ENCODE measurements around the gene ATP12A.
"Not testable (repeated sequence)": the region's sequence is repeated elsewhere in the genome, so short reads cannot be mapped to it uniquely, and the experiment has no call there.

ATP12A gene

DNA sequence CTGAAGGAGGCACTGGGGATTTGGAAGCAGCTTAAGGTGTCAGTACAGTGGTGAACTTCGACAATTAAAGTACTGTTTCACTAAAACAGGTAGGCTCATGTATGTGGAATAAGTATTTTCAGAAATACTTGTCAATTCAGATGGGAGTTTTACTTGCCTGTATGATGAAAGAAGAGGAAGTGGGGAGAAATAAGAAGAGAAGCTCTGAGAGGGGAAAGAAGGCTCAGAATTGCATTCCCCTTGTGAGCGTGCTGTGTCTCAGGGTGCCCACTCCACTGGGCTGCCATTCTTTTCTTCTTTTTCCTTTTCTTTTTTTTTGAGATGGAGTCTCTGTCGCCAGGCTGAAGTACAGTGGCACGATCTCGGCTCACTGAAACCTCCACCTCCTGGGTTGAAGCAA lies 45.2 kb downstream of the ATP12A start:
- no peak overlapping the region for H3K4me3 ChIP-seq (ENCODE audit: low read depth, low read length)

DNA sequence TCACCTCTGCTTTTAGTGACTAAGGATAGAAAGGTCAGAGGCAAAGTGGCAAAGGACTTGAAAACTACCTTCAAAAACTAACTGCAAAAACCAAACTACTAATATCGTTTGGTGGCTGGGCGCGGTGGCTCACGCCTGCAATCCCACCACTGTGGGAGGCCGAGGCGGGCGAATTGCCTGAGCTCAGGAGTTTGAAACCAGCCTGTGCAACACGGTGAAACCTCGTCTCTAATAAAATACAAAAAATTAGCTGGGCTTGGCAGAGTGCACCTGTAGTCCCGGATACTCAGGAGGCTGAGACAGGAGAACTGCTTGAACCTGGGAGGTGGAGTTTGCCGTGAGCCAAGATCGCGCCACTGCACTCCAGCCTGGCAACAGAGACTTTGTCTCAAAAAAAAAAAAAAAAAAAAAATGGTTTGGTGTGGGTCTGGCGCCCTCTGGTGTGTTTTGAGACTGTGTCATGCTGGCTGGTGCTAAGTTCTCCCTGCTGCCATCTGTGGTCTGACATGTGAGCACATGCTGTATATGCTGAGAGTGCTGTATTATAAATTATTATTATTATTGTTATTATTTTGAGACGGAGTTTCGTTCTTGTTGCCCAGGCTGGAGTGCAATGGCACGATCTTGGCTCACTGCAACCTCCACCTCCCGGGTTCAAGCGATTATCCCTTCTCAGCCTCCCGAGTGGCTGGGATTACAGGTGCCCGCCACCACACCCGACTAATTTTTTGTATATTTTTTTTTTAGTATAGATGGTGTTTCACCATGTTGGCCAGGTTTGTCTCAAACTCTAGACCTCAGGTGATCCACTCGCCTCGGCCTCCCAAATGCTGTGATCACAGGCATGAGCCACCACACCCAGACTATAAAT lies 47.8 kb downstream of the ATP12A start:
- H3K4me3 ChIP-seq (ENCODE audit: low read depth, low read length): no peak overlapping the region

DNA sequence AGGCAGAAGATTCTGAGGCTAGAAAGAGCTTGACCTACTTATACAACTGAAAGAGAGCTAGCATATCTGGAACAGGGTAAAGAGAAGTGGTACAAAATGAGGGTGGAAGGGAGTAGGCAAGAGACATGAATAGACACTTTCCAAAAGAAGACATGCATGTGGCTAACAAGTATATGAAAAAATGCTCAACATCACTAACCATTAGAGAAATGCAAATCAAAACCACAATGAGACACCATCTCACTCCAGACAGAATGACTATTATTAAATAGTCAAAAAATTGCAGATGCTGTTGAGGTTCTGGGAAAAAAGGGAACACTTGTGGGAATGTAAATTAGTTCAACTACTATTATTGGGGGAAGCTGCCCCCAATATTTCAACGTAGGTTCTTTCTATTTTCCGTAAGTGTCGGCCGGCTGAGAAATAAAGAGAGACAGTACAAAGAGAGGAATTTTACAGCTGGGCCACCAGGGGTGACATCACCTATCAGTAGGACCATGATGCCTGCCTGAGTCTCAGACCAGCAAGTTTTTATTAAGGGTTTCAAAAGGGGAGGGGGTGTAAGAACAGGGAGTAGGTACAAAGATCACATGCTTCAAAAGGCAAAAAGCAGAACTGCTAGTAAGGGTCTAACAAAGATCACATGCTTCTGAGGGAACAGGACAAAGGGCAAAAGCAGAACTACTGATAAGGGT lies 50.8 kb downstream of the ATP12A start:
- H3K4me3 ChIP-seq (ENCODE audit: low read depth, low read length): not testable (repeated sequence)

DNA sequence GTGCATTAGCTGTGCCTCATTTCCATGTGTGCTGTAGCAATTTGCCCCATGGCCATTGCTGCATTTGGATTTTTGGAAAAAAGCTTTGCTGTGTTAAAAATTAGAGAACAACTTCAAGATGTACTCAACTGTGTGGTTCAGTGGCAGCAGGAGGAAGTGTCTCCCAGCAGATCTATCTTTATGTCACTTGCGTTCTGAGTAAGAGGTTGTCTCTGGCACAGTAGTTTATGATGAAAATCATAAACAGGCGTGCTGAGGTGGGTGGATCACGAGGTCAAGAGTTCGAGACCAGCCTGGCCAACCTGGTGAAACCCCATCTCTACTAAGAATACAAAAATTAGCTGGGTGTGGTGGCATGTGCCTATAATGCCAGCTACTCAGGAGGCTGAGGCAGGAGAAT lies 54.7 kb downstream of the ATP12A start:
- H3K4me3 ChIP-seq (ENCODE audit: low read depth, low read length): no peak overlapping the region

DNA sequence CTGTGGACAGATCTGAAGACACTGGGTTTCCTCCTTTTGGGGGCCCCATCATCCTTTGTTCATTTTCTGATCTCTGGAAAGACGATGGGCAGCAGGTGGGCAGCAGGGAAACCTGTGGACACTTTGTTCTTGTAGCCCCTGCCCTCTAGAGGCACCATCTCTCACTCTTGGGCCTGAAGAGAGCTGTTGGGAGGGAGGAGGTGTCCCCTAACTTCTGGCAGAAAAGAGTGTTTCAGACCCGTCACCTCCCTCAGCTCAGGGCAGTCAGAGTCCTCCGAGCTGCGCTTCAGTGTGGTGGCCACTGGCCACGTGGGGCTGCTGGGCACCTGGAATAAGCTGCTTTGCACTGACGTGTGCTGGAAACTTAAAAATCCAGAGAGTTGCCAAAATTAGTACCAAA lies 56.8 kb downstream of the ATP12A start:
- H3K4me3 ChIP-seq (ENCODE audit: low read depth, low read length): no peak overlapping the region

DNA sequence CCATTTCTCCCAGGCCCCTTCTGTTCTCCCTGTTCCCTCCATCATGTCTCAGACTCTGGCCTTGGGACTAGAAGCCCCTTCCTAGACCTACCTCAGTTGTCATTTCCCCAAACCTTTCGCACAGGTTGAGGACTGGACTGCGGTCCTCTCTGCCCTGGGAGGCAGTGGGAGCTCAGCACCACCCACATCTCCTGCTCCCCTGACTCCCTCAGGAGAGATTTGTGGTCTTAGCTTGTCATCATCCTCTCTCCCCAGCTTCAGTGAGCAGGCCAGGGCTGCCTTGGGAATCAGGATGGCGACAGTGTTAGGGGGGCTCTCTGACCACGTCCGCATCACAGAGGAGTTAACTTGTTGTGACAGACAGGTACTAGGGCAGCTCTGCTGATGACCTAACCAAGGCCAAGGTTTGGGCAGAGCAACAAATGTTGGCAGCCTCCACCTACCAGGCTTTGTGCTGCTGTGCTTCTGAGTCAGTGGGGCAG lies 58.2 kb downstream of the ATP12A start:
- H3K4me3 ChIP-seq (ENCODE audit: low read depth, low read length): no peak overlapping the region

DNA sequence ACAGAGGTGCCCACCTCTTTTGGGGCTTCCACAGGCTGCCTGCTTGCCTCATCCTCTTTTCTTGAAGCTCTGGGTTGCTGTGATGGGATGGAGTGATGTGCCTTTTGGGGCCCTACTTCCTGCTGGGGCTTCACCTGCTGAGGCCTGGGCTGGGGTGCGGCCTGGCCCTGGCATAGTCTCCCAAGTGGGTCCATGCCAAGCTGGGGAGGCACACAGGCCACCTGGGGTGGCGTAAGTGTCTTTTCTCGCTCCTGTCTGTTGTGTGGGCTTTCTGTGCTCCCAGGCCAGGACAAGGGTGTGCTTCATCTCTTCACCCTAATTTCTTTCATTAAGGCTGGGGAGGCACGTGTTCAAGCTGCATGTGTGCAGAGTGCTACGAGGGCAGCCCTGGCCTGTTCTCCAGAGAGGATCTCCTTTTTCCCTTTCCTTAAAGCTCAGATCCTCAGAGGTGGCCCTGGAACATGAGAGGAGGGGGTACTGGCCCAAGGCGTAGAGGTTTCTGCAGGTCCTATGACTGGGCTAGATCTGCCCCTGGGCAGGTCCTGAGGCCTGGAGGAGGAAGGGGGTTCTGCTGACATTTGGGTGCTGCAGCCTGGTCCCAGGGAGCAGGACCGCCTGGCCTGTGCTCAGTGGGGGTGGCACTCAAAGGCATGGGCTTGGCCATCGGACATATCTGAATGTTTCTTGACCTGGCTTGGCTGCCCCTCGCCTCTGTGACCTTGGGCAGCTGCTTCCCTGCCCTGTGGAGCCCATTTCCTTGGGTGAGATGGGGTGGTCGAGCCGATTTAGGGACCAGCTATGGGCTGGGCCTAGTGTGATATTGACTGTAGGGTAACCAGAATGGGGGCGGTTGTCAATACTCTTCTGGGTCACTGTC lies 60.0 kb downstream of the ATP12A start:
- no peak overlapping the region for H3K4me3 ChIP-seq (ENCODE audit: low read depth, low read length)

DNA sequence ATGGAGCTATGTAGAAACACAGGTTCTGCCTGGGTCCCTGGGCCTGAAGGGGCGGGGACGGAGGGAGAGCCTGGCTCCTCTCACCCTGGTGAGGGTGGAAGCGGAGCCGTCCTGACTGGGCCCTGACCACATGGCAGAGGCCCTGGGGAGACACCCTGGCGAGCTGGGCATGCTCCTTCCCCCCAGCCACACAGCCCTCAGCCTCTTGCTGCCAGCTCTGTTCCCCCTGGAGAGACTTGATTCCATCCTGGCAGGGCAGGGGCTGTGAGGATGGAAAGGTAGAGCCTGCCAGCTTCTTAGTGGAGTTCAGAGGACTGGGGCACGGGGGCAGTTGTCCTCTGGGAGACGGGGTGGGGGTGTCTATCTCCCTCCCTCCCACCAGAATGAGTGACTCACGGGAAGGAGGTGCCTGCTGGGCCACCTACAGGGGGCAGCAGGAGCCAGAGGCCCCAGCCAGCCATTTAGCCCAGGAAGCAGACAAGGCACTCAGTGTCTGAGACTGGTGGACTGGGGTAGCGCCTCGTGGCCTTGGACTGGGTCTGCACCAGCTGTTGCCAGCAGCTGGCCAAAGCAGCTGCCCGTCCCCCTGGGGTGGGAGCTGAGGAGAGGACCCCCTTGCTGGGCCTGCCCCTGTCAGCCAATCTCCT lies 60.9 kb downstream of the ATP12A start:
- no peak overlapping the region for H3K4me3 ChIP-seq (ENCODE audit: low read depth, low read length)

DNA sequence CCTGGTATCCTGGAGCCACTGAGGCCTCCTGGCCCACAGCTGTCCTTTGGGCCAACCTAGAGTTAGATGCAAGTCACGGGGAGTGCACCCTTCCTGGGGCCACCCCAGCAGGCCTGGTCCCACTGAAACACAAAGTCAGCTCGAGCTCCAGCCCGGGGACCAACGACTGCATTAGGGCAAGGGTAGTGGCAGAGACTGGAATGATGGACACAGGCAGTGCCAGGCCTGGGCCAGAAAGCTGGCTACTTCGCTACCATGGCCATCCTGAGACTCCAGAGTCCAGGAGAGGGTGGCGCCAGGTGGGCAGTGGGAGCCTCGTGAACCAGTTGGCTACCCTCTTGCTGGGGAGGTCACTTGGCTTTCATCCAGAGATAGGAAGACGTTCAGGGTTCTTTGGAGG lies 61.6 kb downstream of the ATP12A start:
- H3K4me3 ChIP-seq (ENCODE audit: low read depth, low read length): no peak overlapping the region

DNA sequence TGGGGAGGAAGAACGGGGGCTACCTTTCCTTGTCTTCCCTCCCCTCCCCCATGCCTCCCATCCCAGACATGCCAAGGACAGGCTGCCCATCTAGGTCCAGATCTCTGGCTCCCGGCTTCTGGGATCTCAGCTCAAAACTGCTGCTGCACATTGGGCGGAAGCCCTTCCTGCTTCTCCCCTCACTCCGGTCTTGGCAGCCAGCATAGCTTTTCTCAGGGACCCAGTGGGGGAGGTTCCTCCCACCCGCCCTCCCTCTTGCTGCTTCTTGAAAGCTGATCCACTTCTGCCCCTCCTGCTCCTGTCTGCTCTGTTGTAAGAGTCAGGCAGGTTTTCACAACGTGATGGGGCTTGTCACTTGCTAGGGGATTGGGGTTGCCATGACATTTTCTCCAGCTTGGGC lies 62.1 kb downstream of the ATP12A start:
- H3K4me3 ChIP-seq (ENCODE audit: low read depth, low read length): no peak overlapping the region

DNA sequence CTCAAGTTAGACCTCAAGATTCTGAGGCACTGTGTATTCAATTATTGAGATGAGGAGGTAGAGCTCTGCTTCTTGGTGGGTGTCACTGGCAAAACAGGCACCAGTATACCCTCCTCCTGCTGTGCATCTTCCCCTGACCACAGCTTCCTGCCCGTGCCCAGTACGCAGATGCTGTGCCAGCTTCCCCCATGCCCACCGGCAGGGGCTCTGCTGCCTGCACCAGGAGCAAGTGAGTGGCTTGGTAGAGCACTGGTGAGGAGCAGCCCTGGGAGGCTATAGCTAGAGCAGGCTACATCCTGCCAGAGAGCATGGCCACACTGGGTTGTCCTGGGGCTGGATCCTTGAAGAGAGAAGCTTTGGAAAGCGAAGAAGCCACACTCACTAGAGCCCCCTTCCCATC lies 62.8 kb downstream of the ATP12A start:
- no peak overlapping the region for H3K4me3 ChIP-seq (ENCODE audit: low read depth, low read length)

DNA sequence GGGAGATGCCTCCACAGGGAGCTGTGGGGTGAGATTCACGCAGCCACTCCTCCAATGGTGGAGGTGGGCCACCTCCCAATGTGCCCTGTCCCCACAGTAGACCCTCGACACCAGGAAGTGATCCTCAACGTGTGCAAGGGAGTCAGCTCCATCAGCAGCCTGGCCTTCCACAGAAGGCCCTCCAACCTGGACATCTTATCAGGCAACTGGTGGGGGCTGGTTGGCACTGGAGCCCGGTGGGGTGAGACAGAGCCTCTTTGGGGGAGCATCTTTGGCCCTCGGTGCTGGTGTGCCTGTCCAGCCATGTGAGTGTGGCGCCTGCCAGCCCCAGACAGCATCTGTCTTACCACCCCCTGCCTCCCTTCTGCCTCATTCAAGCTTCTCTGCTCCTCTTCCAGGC lies 64.0 kb downstream of the ATP12A start:
- no peak overlapping the region for H3K4me3 ChIP-seq (ENCODE audit: low read depth, low read length)

DNA sequence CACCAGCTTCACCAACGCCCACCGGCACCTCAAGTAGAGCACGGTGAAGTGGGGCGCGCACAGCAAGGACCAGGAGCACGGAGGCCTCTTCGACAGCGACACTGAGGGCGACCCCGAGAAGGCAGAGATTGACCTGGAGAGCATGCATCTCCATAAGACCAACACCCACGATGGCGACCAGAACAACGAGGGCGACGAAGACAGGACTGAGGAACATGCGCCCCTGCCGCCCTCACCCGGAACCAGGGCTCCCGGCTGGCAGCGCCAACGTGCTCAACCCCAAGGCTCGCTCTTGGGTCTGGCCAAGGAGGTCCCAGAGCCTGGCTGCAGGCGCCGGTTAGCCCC lies 65.3 kb downstream of the ATP12A start:
- H3K4me3 ChIP-seq (ENCODE audit: low read depth, low read length): no peak overlapping the region

DNA sequence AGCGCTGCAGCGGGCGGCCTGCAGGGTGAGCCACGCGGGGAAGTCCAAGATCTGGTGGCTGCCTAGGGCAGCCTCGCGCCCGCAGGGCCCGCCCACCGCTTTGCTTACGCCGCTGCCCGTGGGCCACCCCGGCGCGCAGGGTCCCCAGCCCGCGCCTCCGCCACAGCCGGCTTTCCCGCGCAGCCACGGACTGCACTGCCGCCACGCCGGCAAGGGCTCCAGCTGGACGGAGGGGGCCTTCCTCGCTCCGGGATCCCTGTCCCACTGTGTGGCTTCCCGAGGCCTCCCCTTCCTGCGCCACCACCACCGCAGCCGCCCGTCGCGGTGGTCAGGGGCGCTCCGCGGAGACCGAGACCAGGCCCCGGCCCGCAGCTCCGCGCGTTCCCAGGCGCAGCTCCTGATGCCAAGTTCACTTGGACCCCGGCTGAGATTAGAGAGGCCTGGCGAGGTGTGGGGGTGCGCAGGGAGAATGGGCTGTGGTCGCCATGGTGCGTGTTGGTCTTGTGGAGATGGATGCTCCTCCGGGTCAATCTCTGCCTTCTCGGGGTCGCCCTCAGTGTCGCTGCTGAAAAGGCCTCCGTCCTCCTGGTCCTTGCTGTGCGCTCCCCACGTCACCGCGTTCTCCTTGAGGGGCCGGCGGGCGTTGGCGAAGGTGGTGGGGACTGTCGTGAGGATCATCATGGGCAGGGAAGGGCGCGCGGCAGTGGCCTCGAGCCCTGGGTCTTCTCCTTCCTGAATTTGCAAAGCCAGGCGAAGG lies 65.8 kb downstream of the ATP12A start:
- peak overlapping the region; percentile 56 for H3K4me3 ChIP-seq (ENCODE audit: low read depth, low read length)

DNA sequence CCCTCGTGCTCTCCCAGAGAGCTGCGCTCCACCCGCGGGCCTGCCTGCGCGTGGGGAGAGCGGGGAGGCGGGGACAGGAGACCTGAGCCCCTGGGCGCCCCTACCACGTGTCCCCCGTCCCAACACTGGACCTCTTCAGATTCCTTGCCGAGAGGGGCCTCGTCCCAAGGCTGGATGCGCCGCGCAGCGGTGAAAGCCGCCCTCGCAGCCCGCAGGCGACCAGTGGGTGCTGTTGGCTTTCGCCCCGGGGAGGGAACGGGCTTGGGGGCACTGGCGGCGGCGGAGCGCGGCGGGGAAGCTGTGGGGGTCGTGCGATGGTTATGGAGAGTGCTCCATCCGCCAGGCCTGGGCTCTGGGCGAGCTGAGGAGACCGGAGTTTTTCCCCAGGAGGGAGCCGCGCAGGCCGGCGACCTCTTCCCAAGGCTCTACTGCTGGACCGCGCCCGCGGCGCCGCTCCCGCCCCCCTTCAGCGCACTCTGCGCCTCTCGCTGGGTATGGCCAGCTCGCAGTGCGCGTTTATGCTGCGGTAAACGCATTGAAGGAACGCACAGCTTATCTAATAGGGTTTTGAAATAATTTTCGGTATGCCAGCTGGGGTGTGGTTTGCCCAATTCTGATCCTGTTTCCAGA lies 66.5 kb downstream of the ATP12A start:
- peak overlapping the region; percentile 56 for H3K4me3 ChIP-seq (ENCODE audit: low read depth, low read length)

DNA sequence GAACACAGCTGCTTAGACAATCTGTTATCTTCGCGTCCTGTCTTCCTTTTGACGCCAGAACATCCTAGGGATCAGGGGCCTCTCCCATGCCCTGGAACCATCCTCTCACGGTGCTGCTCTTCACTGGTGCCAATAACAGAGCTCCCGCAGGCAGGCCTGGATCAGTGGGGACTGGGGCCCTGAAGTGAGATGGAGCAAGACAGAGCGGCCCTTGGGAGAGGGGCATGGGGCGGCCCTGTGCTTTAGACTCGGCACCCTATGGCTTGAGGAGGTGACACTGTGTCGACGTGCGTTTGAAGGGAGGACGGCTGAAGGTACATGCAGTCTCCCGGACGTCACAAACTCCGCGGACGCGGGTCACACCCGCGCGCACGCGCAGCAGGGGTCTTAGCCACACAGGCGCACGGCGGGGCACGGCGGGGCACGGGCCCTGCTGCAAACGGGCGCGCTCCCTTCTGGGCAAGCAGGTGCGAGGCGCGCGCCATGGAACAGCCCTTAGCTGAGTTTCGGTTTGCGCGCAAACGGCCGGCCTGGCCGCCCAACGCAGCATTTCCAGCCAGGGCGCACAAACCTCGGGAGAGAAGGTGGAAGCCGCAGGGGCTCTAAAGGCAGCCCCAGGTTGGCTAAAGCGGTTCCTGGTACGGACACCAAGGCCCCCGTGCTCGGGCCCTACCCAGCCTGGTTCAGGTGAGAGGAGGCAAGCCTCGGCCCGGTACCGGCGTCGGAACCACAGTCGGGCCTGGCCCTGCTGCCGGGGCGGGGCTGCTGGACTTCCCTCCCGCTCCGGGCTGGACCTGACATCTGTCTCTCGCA lies 67.2 kb downstream of the ATP12A start:
- H3K4me3 ChIP-seq (ENCODE audit: low read depth, low read length): peak overlapping the region; percentile 56

DNA sequence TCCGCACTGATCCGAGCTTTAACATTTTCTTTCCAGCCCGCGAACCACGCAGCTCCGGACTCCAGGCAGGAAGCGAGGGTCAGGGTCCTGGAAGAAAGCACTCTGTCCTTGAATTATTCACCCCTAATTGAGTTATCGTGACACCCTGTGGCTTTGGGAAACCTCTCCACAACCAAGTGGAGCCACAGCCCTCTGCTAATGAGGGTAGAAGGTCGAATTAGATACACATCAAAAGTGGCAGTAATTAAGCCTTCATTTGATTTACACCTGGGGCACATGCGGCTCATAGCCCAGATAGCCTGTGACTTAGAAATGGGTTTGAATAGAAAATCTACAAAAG lies 67.8 kb downstream of the ATP12A start:
- H3K4me3 ChIP-seq (ENCODE audit: low read depth, low read length): peak overlapping the region; percentile 56

DNA sequence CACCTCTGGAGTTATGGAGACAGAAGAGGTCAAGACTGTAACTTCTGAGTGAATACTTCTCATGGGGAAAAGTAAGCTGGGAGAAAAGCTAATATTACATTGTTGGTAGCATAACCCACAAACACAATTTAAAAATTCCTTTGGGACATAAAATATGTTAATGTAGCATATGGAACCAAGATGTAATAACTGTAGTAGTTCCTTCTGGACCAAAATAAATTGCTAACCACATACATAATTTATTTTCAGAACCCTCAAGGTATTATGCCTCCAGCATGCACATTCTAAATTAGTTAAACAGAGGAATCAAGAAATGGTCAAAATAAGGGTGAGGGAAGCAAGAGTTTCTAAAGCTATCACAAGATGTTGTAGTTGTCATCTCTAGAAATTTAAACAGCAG lies 79.0 kb downstream of the ATP12A start:
- no peak overlapping the region for H3K4me3 ChIP-seq (ENCODE audit: low read depth, low read length)
